Brain microvascular endothelial cell (primary cell): ENCODE measurements around the gene CHAF1B.

Source experiments
- DNase-seq: peaks from one replicate; pipeline ENCODE4 v3.0.0-alpha.2; 2020
- H3K27ac ChIP-seq: fragments of 250-450 bp; sonication (Bioruptor Pico); 2 replicates; pipeline ENCODE4 v1.5.1; 2020; ENCODE audit warnings: mild to moderate bottlenecking, moderate library complexity
- H3K27me3 ChIP-seq: fragments of 250-450 bp; sonication (Bioruptor Pico); replicated peaks from 2 replicates; pipeline ENCODE4 v1.5.1; 2020; ENCODE audit warnings: mild to moderate bottlenecking
- H3K36me3 ChIP-seq: fragments of 250-450 bp; sonication (Bioruptor Pico); replicated peaks from 2 replicates; pipeline ENCODE4 v1.5.1; 2020; ENCODE audit warnings: mild to moderate bottlenecking
- H3K4me3 ChIP-seq: 2 replicates; pipeline ENCODE4 v1.5.1; 2011; ENCODE audit warnings: low read depth, mild to moderate bottlenecking, control low read depth, low read length, moderate library complexity
- in situ Hi-C: cut with HindIII; loops from 2 replicates; pipeline ENCODE4 v1.10.0; 2017; ENCODE audit warnings: low sequenced_read_pairs, low pct_ligation_motif_present
- TF ChIP-seq, protein P1 (sequence below): IDR thresholded peaks from 2 replicates; pipeline ENCODE4 v1.5.1; 2011; ENCODE audit warnings: low read depth, mild to moderate bottlenecking, moderate library complexity, low read length, control low read depth, inconsistent platforms; ENCODE audit errors: missing control alignments

Gene CHAF1B

DNA sequence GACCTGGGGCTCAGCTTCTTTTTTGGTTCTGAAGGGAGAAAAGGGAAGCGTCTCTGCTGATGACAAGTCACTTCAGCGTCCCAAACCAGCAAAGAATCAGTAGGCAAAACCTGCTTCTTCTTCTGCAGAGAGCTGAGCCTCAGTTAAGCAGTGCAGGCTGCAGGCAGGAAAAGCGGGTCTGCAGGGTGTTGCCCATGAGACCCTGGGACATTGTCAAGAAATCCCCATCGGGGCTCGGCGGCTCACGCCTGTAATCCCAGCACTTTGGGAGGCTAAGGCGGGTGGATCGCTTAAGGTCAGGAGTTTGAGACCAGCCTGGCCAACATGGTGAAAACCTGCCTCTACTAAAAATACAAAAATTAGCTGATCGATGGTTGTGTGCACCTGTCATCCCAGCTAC lies 78.0 kb downstream of the CHAF1B start:
- H3K27ac ChIP-seq: no peak overlapping the region
- in situ Hi-C loops: no loop called here
- no peaks in the 10 kb centered on the region for H3K36me3 ChIP-seq
- H3K4me3 ChIP-seq: no peak overlapping the region
- no peaks in the 10 kb centered on the region for H3K27me3 ChIP-seq
- TF ChIP-seq, protein P1, sequence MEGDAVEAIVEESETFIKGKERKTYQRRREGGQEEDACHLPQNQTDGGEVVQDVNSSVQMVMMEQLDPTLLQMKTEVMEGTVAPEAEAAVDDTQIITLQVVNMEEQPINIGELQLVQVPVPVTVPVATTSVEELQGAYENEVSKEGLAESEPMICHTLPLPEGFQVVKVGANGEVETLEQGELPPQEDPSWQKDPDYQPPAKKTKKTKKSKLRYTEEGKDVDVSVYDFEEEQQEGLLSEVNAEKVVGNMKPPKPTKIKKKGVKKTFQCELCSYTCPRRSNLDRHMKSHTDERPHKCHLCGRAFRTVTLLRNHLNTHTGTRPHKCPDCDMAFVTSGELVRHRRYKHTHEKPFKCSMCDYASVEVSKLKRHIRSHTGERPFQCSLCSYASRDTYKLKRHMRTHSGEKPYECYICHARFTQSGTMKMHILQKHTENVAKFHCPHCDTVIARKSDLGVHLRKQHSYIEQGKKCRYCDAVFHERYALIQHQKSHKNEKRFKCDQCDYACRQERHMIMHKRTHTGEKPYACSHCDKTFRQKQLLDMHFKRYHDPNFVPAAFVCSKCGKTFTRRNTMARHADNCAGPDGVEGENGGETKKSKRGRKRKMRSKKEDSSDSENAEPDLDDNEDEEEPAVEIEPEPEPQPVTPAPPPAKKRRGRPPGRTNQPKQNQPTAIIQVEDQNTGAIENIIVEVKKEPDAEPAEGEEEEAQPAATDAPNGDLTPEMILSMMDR: no peak
- DNase-seq: no peak

DNA sequence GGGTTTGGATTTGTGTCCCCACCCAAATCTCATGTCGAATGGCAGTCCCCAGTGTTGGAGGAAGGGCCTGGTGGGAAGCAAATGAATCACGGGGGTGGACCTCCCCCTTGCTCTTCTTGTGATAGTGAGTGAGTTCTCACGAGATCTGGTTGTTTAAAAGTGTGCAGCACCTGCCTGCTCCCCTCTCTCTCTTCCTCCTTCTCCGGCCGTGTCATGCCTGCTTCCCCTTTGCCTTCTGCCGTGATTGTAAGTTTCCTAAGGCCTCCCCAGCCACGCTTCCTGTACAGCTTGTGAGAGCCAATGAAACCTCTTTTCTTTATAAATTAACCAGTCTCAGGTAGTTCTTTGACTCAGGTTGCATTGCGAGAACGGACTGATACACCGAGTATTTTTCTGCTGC lies 78.8 kb downstream of the CHAF1B start:
- TF ChIP-seq, protein P1: no peak
- no peak for DNase-seq
- Histone ChIP-seq H3K36me3 (no peaks in the 10 kb centered on the region), H3K27ac (no peak overlapping the region), H3K27me3 (no peaks in the 10 kb centered on the region), H3K4me3 (no peak overlapping the region)
- in situ Hi-C loops: no loop called here

DNA sequence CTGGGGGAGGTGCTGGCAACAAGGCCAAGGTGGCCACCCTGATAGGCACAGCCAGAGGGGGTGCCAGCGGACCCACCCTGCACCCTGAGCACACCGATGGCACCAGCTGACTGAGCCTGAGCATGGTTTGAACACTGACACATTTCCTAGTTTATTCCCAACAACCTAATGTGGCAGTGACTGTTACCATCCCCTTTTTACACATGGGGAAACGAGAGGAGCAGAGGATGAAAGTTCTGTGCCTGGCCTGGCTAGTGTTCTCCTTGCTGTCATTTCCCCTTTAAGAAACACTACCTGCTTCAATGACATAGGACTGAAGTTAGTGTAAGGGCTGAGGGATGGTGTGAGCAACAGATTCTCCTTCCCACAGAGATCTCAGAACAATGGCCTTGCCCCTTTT lies 79.4 kb downstream of the CHAF1B start:
- no peak for DNase-seq
- TF ChIP-seq, protein P1: no peak
- Histone ChIP-seq H3K27ac (no peak overlapping the region), H3K4me3 (no peak overlapping the region), H3K27me3 (no peaks in the 10 kb centered on the region), H3K36me3 (no peaks in the 10 kb centered on the region)
- in situ Hi-C loops: no loop called here

DNA sequence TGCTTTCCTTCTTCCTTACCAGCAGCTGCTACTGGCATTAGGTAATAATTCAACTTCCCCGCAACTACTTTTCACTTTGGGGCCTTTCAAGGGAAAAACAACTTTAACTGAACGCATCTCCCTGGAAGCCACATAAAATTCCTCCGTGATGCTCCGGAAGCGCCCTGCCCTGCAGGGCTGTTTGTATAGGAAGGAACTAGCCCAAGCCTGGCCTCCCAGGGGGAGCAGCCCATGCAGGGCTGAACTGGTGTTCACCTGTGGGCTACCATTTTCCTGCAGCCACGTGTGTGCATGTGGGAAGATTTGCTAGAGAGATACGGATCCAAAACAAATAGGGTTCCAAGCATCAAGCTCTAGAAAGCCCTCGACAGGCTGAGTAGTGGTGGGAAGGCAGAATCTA lies 80.3 kb downstream of the CHAF1B start:
- no peaks in the 10 kb centered on the region for H3K27me3 ChIP-seq
- no peak overlapping the region for H3K4me3 ChIP-seq
- TF ChIP-seq, protein P1: no peak
- no peak for DNase-seq
- no peaks in the 10 kb centered on the region for H3K36me3 ChIP-seq
- in situ Hi-C loops: no loop called here
- H3K27ac ChIP-seq: no peak overlapping the region

DNA sequence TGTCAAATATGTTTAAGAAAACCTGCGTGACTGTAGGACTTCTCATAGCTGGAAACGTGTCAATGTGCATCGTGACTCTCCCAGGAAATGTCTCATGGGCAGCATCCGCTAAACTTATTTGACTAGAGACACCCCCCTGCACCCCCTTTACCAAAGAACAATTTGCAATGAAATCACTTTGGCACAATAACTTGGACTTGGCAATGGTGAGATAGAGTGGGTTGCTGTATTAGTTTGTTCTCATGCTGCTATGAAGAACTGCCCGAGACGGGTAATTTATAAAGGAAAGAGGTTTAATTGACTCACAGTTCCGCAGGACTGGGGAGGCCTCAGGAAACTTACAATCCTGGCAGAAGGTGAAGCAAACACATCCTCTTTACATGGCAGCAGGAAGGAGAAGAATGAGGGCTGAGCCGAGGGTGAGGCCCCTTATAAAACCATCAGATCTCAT lies 80.9 kb downstream of the CHAF1B start:
- no peak overlapping the region for H3K27ac ChIP-seq
- no peak overlapping the region for H3K4me3 ChIP-seq
- H3K27me3 ChIP-seq: no peaks in the 10 kb centered on the region
- in situ Hi-C loops: no loop called here
- TF ChIP-seq, protein P1: no peak
- no peak for DNase-seq
- no peaks in the 10 kb centered on the region for H3K36me3 ChIP-seq
